OCI-LY1 (cell line): ENCODE measurements around the gene MAGEA3.

Experiments
- EZH2 ChIP-seq: fragments of 200-600 bp; sonication (generic), shearing (Covaris generic); IDR thresholded peaks from 2 replicates; pipeline ENCODE4 v1.8.0; 2017; ENCODE audit warnings: borderline replicate concordance, mixed run types, mild to moderate bottlenecking, antibody characterized with exemption, low read length, moderate library complexity, mixed read lengths
- TF ChIP-seq, protein P1 (sequence below): fragments of 200-600 bp; sonication (generic), shearing (Covaris generic); IDR thresholded peaks from 2 replicates; pipeline ENCODE4 v1.5.1; 2017; ENCODE audit warnings: mild to moderate bottlenecking, antibody characterized with exemption, low read length, moderate library complexity, mixed read lengths

DNA sequence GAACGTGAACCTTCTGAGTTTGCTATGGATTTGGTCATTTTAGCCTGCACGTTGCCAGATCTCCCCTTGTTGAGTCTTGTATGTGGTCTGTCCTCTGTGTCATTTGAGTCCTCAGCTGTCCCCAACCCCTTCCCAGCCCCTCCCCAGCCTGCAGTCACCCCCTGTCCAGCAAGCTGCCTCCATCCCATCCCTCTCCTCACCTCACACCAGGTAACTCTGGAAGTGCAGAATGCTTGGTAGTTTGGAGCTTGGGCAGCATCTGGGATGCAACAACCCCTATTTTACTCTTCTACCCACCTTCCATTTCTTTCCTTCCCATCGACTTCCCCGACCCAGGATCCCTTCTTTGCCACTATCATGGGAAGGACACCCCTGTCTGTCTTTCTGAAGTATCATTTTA is 42.5 kb upstream of the MAGEA3 start:
- no peak for TF ChIP-seq EZH2
- TF ChIP-seq, protein P1, sequence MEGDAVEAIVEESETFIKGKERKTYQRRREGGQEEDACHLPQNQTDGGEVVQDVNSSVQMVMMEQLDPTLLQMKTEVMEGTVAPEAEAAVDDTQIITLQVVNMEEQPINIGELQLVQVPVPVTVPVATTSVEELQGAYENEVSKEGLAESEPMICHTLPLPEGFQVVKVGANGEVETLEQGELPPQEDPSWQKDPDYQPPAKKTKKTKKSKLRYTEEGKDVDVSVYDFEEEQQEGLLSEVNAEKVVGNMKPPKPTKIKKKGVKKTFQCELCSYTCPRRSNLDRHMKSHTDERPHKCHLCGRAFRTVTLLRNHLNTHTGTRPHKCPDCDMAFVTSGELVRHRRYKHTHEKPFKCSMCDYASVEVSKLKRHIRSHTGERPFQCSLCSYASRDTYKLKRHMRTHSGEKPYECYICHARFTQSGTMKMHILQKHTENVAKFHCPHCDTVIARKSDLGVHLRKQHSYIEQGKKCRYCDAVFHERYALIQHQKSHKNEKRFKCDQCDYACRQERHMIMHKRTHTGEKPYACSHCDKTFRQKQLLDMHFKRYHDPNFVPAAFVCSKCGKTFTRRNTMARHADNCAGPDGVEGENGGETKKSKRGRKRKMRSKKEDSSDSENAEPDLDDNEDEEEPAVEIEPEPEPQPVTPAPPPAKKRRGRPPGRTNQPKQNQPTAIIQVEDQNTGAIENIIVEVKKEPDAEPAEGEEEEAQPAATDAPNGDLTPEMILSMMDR = no peak
